HK-2 (cell line): ENCODE results near the gene HMGB4.

Experiments
- DNase-seq: peaks from one replicate; pipeline ENCODE4 v3.0.0-alpha.2; 2018; ENCODE audit not compliant: unreplicated experiment

The HMGB4 gene

GRCh38 chr1:33848205-33848937 is 15.5 kb upstream of the HMGB4 start:
- no peak for DNase-seq

GRCh38 chr1:33849211-33849610 is 14.7 kb upstream of the HMGB4 start:
- no peak for DNase-seq

GRCh38 chr1:33850481-33850880 is 13.4 kb upstream of the HMGB4 start:
- DNase-seq: no peak

DNA sequence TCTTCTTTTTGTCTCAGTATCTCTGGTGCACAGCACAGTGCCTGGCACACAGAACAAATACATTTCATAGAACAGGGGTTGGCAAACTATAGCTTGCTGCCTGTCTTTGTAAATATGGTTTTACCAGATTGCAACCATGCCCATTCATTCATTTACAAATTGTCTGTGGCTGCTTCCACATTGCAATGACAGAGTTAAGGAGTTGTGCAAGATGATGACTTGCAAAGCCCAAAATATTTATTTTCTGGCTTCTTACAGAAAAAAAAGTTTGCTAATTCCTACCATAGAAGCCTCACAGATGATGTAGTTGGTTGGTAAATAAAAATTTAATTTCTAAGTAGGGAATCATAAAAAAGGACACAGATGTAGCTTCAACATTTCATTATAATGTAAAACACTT is 11.2 kb upstream of the HMGB4 start:
- no peak for DNase-seq

GRCh38 chr1:33853431-33853830 is 10.4 kb upstream of the HMGB4 start:
- DNase-seq: no peak

DNA sequence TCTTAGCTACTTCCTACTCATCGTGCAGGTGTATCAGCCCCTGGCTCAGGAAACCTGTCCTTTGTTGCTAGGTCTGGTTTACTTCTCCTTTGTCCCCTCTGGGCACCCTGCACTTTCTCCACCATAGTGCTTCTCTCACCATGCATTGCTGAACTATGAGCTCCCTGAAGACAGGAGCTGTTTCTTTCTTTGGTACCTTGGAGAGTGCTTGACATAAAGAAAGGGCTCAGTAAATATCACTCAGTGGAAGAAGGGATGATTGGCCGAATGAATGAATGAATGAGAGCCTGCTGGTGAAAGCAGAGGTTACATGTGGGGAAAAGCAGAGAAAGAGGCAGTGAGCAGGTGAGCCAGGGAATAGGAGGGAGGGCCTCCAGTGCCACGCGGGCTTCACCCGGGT is 9.8 kb upstream of the HMGB4 start:
- no peak for DNase-seq

GRCh38 chr1:33860671-33861070 is 3.2 kb upstream of the HMGB4 start:
- no peak for DNase-seq

- no peak for DNase-seq
Measured at GRCh38 chr1:33864460-33865389, 846 bp downstream of the HMGB4 start.

GRCh38 chr1:33866281-33866680 is 2.4 kb downstream of the HMGB4 start:
- DNase-seq: no peak

DNA sequence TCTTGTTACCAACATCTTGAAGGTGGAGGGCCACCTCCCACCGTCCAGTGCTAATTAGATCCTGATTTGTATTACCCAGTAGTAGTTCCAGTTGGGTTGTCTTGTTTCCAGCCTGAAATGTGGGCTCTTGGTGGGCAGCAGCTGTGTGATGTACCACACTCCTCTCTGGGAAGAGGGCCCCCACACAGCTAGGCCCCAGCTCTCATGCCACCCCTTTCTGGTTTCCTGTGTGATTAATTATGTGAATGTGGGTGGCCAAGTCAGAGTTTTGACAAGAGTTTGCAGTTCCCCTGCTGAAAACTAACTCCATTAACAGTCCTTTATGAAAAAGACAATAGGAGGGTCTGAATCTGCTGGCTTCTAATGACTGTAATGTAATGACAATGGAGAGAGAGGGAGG is 3.8 kb downstream of the HMGB4 start:
- DNase-seq: no peak

DNA sequence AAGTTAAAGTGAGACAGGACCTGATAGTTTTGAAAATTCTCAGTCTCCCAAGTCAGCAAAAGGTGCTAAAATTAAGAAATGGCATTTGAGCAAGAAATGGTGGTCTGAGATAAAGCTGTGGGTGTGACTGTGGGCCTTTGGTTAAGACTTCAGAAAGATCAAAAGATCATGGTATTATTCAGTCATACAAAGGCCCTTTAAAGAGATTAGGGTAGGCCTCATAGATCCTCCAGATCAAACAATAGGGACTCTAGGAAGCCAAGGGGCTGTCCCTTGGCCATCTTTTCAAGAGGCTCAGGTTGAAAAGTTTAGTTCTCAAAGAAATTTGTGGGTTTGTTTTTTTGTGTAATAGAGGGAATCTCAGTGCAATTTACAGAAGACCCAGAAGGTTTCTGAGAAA is 8.4 kb downstream of the HMGB4 start:
- no peak for DNase-seq

GRCh38 chr1:33872683-33873082 is 8.8 kb downstream of the HMGB4 start:
- no peak for DNase-seq

DNA sequence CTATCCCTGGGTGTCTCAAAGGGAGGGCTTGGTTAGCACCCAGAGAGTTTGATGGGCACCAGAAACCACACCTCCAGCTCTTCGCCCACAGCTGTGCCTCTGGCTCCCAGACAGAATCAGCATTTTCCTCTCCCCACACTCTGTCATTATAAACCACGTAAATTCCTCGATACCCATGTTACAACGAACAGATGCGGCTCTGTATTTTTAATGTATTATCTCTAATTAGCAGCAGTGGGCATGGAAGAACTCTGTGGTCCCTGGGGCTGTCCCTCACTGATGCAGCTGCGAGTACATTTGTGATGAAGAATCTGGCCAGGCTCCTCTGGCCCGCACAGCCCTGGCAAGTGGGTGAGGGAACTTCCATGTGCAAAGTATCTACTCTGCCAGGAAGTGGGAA is 10.8 kb downstream of the HMGB4 start:
- no peak for DNase-seq

DNA sequence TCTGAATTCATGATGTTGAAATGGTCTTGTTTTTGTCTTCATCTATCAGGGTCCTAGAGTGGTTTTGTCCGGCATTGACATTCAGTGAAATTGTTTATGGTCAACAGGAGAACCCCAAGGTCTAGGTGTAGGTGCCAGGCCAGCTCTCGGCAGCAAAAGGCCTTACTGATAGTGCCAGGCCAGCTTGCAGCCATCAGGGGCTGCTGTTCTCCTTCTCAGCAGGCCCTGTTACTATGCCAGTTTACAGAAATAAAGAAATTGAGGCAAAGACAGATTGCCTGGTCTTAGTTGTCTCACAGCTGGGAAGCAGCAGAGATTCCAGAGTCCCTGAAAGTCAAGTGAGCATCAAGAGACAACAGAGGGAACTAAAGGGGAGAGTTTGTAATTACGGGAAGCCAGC is 12.0 kb downstream of the HMGB4 start:
- DNase-seq: no peak

DNA sequence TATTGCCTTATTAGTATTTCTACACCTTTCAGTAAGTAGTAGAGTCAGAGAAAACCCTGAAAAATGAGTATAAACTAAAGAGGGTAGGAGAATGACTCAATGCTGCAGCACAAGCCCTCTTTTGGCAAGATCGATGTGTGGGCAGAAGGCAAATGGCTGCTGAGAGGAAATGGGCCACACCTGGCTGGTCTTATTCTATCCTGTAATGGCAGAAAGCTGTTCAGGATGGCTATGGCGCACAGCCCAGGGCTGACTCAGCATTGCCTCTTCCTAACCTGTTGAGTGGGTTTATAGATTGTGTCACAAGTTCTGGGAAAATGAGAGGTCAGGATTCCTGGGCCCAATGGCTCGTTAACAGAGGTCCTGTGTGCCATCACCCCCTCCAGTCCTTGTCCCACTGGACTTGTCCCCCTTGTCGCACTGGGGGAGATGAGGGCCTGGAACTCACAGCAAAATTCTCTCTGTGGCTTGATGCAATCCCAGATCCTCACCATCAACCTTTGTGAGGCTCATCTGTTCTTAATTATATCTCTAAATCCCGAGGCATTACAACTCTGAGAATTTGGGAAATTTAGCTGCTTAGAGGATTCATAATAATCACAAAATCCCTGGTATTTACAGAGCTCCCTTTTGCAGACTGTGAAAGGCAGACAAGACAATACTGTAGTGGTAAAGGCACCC is 13.2 kb downstream of the HMGB4 start:
- DNase-seq: no peak

GRCh38 chr1:33878392-33878791 is 14.5 kb downstream of the HMGB4 start:
- DNase-seq: no peak

- DNase-seq: no peak
Measured at GRCh38 chr1:33880305-33880704, 16.4 kb downstream of the HMGB4 start.

DNA sequence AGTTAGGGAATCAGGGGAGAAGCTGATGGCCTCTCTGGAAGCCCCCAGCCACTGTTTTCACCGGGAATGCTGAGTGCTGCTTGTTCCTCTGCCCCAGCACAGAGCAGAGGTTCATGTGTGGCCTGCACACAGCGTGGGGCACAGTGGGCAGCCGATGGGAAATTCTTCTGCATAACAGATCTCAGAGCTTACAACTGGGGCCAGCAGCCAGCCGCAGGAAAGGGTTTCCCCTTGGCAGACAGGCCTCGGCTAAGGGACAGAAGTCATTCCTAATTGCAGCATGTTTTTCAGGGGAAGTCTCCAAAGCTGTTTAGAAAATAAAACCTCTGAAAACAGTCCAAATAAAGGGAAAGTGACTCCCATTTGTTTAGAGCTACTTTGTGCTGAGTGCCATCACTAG is 22.6 kb downstream of the HMGB4 start:
- no peak for DNase-seq

DNA sequence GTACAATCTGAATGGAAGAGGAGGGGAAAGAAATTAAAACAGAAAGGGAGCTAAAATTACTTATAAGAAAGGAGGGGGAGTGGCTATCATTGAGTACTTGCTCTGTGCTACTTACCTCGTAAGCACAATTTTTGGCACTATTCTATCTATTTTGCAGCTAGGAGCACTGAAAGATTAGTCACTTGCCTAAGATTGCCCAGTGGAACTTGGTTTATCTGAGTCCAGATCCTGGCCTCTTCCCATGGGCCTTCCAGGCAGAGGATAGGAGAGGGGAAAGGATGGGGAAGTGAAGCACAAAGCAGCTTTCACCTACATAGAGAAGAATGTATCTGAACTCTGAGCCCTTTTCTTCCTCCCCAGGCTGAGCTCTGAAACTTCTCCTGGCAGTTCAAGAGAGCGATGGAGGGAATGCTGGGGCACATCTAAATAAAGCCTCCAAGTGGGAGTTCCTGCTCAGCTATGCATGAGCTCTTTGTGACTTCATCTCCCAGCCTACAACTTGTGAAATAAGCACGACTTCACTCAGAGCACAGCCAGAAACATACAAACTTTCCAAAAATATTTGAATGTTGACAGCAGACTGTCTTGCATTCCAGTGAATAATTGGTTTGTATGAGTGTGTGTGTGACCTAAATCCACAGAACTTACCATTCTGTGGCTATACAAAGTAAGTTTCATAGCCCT is 29.4 kb downstream of the HMGB4 start:
- DNase-seq: no peak

GRCh38 chr1:33895396-33895795 is 31.5 kb downstream of the HMGB4 start:
- no peak for DNase-seq

DNA sequence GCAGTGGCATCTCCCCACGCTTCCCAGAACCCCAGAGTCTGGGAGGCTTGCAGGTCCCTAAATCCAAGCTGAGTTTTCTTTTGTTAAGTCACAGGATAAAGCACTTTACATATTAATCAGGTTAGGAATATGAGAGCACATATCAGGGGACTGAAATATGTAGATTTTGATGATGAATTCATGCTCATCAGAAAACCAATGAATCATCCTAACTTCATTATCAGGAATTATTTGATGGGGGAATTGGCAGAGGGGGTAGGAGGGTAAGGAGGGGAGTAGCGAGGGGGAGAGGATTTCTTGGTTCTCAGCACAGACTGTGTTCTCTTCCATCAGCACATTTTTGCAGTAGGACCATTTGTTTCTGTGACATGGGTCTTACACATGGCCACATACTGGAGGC is 32.1 kb downstream of the HMGB4 start:
- no peak for DNase-seq

GRCh38 chr1:33897092-33897725 is 33.3 kb downstream of the HMGB4 start:
- no peak for DNase-seq
